Ectodermal cell (in vitro differentiated cells): ENCODE data around the gene CELF2.
"Not testable (repeated sequence)": the region's sequence is repeated elsewhere in the genome, so short reads cannot be mapped to it uniquely, and the experiment has no call there.

Experiments used
- H3K27ac ChIP-seq: 2 replicates; pipeline ENCODE4 v1.7.0; 2013; ENCODE audit warnings: mild to moderate bottlenecking, low read depth, low read length; ENCODE audit not compliant: insufficient read depth, poor library complexity, severe bottlenecking
- H3K27me3 ChIP-seq: 2 replicates; pipeline ENCODE4 v1.7.0; 2013; ENCODE audit warnings: mild to moderate bottlenecking, low read length; ENCODE audit not compliant: insufficient read depth, control insufficient read depth, poor library complexity, severe bottlenecking
- H3K36me3 ChIP-seq: one replicate; pipeline ENCODE4 v1.7.0; 2013; ENCODE audit warnings: low read length; ENCODE audit not compliant: control insufficient read depth, insufficient read depth
- H3K4me1 ChIP-seq: one replicate; pipeline ENCODE4 v1.7.0; 2013; ENCODE audit warnings: low read length; ENCODE audit not compliant: control insufficient read depth, insufficient read depth
- H3K4me3 ChIP-seq: 2 replicates; pipeline ENCODE4 v1.7.0; 2013; ENCODE audit warnings: low read depth, low read length, control low read depth; ENCODE audit not compliant: insufficient read depth
- H3K9me3 ChIP-seq: 2 replicates; pipeline ENCODE4 v1.7.0; 2013; ENCODE audit warnings: mild to moderate bottlenecking, low read length, moderate library complexity; ENCODE audit not compliant: control insufficient read depth
- WGBS, 2 experiments: methylation state at CpG; one replicate each; pipeline ENCODE4 v1.1.7; 2013; ENCODE audit warnings: missing lambda C conversion rate in 2 of 2; 5-methylcytosine and 5-hydroxymethylcytosine counted together

Gene CELF2

GRCh38 chr10:10989669-10990068 is 28.0 kb upstream of the CELF2 start:
- Histone ChIP-seq H3K36me3 (no peaks in the 10 kb centered on the region), H3K9me3 (no peaks in the 10 kb centered on the region), H3K27ac (no peak overlapping the region), H3K4me3 (no peak overlapping the region), H3K27me3 (no peaks in the 10 kb centered on the region), H3K4me1 (no peaks in the 10 kb centered on the region)

DNA sequence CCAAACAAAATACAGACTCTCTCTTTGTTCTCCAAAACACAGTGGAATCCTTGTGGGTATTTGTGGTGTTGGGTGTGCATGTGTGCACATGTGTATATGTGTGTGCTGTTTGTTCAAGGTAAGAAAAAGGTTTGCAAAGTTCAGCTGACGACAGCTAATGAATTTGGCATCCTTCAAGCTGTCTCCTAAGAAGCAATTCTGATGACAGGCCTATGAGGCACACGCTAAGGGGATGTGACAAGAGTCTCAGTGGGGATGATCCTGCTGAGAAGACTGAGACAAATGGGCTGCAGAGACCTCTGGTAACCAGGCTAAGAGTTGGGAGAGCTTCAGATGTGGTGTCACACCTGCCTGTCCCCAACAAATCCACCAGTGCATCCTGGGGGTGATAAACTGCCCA is 26.5 kb upstream of the CELF2 start:
- H3K36me3 ChIP-seq, result no peaks in the 10 kb centered on the region
- H3K27ac ChIP-seq, result no peak overlapping the region
- H3K4me1 ChIP-seq, result no peaks in the 10 kb centered on the region
- WGBS, 2 experiments, result 83 to 86% methylated on average over 2 of the region's 2 CpGs
- no peaks in the 10 kb centered on the region for H3K27me3 ChIP-seq
- no peak overlapping the region for H3K4me3 ChIP-seq
- H3K9me3 ChIP-seq, result no peaks in the 10 kb centered on the region

DNA sequence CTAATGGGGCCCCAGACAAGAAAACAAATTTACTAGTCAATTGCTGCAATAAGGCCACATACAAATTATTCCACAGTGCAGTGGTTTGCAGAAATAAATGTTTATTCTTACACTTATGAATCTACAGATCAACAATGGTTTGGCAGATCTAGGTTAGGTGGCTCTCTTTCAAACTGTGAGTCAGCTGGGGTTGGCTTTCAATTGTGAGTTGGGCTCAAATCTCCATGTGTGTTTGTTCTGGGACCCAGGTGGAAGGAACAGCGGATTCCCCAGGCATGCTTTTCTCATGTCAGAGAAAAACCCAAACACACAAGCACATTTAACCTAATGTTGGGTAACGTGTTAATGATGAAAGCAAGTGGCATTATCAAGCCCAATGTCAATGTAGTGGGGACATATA is 25.6 kb upstream of the CELF2 start:
- 95% methylated on average over 2 of the region's 2 CpGs; no CpG with 5 or more reads in 1 of the 2 experiments for WGBS, 2 experiments
- no peaks in the 10 kb centered on the region for H3K9me3 ChIP-seq
- no peaks in the 10 kb centered on the region for H3K27me3 ChIP-seq
- H3K4me3 ChIP-seq, result no peak overlapping the region
- no peaks in the 10 kb centered on the region for H3K36me3 ChIP-seq
- H3K27ac ChIP-seq, result no peak overlapping the region
- no peaks in the 10 kb centered on the region for H3K4me1 ChIP-seq

DNA sequence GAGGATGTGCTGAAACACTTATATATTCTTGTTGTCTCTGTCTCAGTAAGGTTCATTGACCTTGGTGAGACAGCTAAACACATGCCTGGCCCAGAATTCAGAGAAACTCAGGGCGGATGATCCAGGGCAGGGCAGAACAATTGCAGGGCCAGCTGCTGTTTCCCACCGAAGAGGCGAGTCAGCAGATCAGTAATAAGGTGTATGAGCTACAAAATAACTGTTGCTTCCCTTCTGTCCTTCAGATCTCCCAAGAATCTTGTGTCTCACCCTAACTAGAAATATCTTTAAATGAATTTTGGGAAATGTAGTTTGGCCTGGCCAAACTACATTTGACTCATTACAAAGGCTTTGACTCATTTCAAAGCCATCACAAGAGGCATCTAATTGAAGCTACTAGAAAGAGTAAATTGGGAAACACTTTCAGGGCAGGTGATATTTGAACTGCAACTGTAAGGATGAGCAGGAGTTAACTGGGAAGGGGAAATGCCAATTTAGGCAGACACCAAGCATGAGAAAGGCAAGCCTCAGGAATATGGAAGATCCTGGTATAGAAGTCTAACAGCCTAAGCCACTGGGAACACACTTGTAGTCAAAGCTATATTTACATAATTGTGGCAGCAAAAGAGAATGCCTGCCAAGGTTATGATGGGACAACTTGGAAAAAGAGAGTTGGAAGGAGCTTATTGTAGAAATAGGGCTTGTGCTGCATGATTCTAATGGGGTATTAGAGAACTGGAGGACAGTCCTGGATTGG is 24.5 kb upstream of the CELF2 start:
- no peaks in the 10 kb centered on the region for H3K27me3 ChIP-seq
- no peak overlapping the region for H3K27ac ChIP-seq
- H3K4me3 ChIP-seq, result no peak overlapping the region
- no peaks in the 10 kb centered on the region for H3K36me3 ChIP-seq
- no peaks in the 10 kb centered on the region for H3K9me3 ChIP-seq
- no peaks in the 10 kb centered on the region for H3K4me1 ChIP-seq
- WGBS, 2 experiments, result 93 to 98% methylated on average over 3 of the region's 3 CpGs

DNA sequence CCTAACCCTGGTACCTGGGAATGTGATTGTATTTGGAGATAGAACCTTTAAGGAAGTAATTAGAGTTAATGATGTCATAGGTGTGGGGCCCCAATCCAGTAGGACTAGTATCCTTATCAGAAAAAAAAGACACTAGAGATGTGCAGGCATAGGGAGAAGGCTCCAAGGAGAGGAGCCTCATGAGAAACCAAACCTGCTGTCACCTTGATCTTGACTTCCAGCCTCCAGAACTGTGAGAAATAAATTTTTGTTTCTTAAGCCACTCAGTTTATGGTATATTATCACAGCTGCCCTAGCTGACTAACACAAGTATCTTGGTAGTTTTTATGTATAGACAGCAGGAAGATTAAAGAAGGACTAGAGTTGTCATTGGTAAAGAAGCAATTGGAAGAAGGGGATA is 23.9 kb upstream of the CELF2 start:
- no peaks in the 10 kb centered on the region for H3K36me3 ChIP-seq
- no peaks in the 10 kb centered on the region for H3K27me3 ChIP-seq
- H3K4me3 ChIP-seq, result no peak overlapping the region
- no peaks in the 10 kb centered on the region for H3K9me3 ChIP-seq
- H3K4me1 ChIP-seq, result no peaks in the 10 kb centered on the region
- no peak overlapping the region for H3K27ac ChIP-seq

GRCh38 chr10:10994360-10994759 is 23.3 kb upstream of the CELF2 start:
- Histone ChIP-seq H3K4me1 (no peaks in the 10 kb centered on the region), H3K9me3 (no peaks in the 10 kb centered on the region), H3K36me3 (no peaks in the 10 kb centered on the region), H3K27me3 (no peaks in the 10 kb centered on the region), H3K4me3 (no peak overlapping the region), H3K27ac (no peak overlapping the region)
- 87 to 94% methylated on average over 2 of the region's 2 CpGs for WGBS, 2 experiments

GRCh38 chr10:10995120-10995519 is 22.6 kb upstream of the CELF2 start:
- no peaks in the 10 kb centered on the region for H3K36me3 ChIP-seq
- H3K4me3 ChIP-seq, result no peak overlapping the region
- no peaks in the 10 kb centered on the region for H3K9me3 ChIP-seq
- H3K27me3 ChIP-seq, result no peaks in the 10 kb centered on the region
- H3K4me1 ChIP-seq, result no peaks in the 10 kb centered on the region
- 95 to 96% methylated on average over 5 of the region's 5 CpGs for WGBS, 2 experiments
- no peak overlapping the region for H3K27ac ChIP-seq

GRCh38 chr10:10996966-10997620 is 20.6 kb upstream of the CELF2 start:
- H3K9me3 ChIP-seq, result no peaks in the 10 kb centered on the region
- H3K36me3 ChIP-seq, result no peaks in the 10 kb centered on the region
- H3K4me3 ChIP-seq, result no peak overlapping the region
- H3K27ac ChIP-seq, result no peak overlapping the region
- WGBS, 2 experiments, result 92 to 95% methylated on average over 7 of the region's 7 CpGs
- H3K27me3 ChIP-seq, result no peaks in the 10 kb centered on the region
- no peaks in the 10 kb centered on the region for H3K4me1 ChIP-seq

GRCh38 chr10:10999501-10999900 is 18.2 kb upstream of the CELF2 start:
- not testable (repeated sequence) for H3K27me3 ChIP-seq, H3K9me3 ChIP-seq, H3K27ac ChIP-seq, H3K4me1 ChIP-seq, H3K4me3 ChIP-seq, H3K36me3 ChIP-seq
- WGBS, 2 experiments, result 95 to 97% methylated on average over 4 of the region's 4 CpGs

- no peaks in the 10 kb centered on the region for H3K36me3 ChIP-seq
- no peaks in the 10 kb centered on the region for H3K27me3 ChIP-seq
- WGBS, 2 experiments, result 85 to 90% methylated on average over 4 to 5 of the region's 5 CpGs
Measured at GRCh38 chr10:11002485-11002884, 15.2 kb upstream of the CELF2 start.

More at GRCh38 chr10:11002485-11002884, 15.2 kb upstream of the CELF2 start:
- Histone ChIP-seq H3K4me1 (peaks cover 26% of the 10 kb centered on the region), H3K9me3 (no peaks in the 10 kb centered on the region), H3K4me3 (no peak overlapping the region), H3K27ac (no peak overlapping the region)
